ENCODE measurements around the gene NUCKS1. TPM values are rescaled to one million over a fixed set of nuclear protein-coding genes. Genes with fewer than 3 reads are reported as not detected.

NUCKS1 gene
- polyA plus RNA-seq, 10 donors: 191 to 265 (median 230) TPM

DNA sequence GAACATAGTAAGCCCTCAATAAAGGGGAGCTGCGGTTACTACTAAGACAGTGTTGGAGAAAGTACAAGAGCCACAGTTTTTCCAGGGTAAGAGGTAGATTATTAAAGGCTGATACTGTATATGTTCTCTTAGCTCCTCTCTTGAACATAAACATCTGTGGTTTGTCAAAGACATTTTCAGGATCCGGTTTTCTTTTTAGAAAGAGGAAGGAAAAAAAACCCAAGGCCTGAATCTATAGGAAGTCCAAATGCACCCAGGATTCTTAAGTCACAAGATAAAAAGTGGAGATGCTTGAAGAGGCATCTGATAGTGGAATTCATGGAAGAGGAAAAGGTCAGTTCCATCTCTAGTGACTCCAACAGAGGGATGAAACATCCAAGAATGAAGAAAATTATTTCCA, 45.1 kb downstream of the NUCKS1 start:
- DNase-seq: no peak

DNA sequence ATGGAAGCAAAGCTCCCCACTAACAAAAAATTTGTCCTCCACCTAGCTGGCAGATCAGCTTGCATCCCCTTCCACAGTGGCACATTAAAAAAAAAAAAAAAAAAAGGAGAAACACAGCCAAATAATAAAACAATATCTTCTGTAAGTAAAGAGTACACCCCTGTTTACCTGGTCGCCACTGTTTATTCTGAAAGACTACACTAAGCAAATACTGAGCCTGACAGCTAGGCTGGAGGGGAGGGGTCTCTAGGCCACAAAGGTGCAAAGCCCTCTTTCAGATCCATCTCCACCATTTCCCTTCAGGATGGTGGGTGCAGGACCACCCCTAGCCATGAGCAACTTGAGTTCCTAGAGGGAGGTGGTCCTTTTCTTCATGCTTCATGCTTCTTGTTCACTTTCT, 46.9 kb downstream of the NUCKS1 start:
- no peak for DNase-seq

GRCh38 chr1:205701891-205702290, 48.1 kb downstream of the NUCKS1 start:
- DNase-seq: no peak

DNA sequence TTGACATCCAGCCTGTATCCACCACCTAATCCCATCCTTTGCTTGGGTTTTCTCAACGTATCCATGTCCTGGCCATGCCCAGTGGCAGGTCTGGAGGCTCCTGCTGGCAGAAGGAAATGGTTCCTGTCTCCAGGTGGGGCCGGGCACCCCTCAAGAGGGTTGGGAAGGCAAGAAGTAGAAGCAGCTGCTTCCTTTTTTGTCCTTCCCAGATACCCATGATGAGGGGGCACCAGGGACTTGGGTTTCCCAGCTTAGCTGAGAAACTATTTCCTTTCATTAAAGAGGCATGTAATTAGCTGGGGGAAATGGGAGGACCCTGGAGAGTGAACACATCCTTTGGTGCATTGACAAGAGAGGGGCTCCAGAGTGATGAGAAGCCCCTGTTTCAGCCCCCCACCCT, 48.6 kb downstream of the NUCKS1 start:
- no peak for DNase-seq

DNA sequence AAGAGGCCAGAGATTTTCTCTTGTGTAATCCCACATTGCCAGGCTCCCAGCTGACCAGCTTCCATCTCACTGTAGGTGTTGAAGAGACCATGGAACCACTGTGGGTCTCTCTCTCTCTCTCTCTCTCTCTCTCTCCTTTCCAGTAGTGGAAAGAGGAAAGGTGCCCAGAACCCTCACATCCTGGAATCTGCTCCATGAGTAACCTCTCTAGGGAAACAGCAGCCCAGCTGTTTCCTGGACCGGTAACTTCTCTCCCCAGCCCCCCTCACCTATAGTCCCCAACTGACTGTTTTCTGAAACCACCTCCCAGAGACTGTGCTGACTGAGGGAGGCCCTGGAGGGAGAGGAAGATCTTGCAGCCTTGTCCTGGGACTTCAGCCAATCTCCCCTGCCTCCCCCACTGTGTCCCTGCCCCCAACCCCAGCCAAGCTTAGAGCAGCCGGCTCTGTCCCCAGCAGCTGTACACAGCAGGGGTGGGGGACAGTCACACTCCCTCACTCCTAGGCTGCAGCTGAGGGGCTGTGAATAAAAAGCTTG, 49.0 kb downstream of the NUCKS1 start:
- peak in 2 of 3 donors; percentile 44 to 72 for DNase-seq

GRCh38 chr1:205699416-205699815, 50.6 kb downstream of the NUCKS1 start:
- DNase-seq: no peak

GRCh38 chr1:205698921-205699320, 51.1 kb downstream of the NUCKS1 start:
- no peak for DNase-seq

GRCh38 chr1:205693421-205693991, 56.5 kb downstream of the NUCKS1 start:
- no peak for DNase-seq

- no peak for DNase-seq
Measured at GRCh38 chr1:205692423-205692822, 57.6 kb downstream of the NUCKS1 start.

DNA sequence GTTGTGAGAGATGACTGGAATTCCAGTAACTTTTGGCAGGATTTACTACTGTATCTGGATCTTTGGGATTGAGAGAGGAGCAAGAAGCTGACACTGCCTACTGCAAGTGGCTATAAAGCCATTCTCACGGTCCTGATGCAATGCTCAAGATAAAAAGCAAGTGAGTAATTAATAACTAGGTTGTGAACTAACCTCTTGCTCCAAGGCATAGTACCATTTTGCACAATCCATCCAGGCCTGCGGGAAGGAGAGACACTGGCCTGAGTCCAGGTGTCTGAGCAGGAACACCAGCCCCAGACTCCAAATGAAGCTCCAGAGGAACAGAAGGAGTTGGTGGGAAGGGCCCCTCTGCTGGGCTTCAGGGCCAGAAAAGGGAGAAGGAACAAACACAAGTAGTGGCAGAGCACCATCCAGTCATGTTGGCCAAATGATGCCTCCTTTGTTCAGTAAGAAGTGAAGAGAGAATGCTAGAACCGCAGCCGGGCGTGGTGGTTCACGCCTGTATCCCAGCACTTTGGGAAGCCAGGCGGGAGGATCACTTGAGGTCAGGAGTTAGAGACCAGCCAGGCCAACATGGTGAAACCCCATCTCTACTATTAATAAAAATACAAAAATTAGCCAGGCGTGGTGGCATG, 59.7 kb downstream of the NUCKS1 start:
- DNase-seq: no peak

DNA sequence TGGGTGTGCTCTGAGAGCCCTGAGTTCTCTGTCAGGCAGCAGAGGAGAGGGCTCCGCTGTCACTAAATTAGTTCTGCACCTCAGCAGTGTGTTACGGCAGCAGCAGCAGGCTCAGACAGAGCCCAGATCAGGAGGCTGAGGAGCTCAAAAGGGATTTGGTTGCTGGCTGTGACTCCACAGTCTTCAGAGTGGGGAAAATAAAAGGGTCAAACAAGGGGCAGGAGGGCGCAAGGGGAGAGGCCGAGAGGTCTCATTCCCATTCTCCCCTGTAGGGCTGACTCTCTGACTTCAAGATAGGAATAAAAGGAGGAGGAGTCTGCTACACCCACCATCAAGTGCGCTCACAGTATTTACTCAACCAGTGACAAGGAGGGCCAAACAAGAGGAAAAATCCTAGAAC, 60.5 kb downstream of the NUCKS1 start:
- no peak for DNase-seq

DNA sequence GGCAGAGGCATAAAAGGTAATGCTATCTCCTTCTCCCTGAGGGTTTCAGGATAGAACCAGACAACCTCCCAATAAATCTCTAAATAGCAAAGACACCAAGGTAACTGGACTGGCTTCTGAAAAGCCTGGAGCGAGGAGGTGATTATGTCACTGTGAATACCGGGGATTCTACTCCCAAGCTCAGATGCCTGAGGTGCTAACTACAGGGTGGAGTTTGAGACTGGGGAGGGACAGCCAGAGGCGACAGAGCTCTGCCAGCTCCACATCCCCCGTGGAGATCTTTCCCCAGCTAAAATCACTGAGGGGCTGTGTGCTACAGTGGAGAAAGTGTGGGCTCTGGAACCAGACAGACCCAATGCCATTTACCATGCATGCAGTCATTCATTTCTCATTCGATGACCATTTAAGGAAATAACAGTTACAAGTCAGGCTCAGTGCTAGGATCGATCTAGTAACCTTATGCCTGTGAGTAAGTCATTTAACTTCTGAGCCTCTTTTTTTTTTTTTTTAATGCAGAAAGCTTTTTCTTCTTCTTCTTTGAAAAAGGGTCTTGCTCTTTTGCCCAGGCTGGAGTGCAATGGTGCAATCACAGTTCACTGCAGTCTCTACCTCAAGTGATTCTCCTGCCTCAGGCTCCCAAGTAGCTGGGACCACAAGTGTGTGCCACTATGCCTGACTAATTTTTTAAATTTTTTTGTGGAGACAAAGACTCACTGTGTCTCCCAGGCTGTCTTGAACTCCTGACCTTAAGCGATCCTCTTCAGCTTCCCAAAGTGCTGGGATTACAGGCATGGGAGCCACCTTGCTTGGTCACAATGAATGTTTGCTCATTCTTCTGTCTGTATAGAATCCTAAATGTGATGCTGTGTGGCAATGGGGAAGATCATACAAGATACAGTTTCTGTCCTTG, 61.6 kb downstream of the NUCKS1 start:
- no peak for DNase-seq

DNA sequence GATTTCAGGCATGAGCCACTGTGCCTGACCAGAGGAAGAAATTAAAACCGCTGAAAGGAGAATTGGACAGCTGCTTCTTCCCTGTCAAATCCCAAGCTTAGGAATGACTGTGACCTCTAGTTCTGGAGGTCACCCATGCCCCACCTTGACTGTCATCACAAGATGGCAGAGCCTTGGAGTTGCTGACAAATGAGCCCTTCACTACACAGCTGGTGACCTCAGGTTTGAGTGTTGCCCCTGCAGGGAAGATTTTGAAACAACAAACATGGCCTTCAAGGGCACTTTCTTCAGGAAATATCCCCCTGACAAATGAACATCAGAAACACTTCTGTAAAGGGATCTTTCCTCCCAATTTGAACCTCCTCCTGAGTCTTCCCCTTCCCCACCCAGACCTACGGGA, 62.7 kb downstream of the NUCKS1 start:
- DNase-seq: no peak

GRCh38 chr1:205681364-205681763, 68.6 kb downstream of the NUCKS1 start:
- no peak for DNase-seq

DNA sequence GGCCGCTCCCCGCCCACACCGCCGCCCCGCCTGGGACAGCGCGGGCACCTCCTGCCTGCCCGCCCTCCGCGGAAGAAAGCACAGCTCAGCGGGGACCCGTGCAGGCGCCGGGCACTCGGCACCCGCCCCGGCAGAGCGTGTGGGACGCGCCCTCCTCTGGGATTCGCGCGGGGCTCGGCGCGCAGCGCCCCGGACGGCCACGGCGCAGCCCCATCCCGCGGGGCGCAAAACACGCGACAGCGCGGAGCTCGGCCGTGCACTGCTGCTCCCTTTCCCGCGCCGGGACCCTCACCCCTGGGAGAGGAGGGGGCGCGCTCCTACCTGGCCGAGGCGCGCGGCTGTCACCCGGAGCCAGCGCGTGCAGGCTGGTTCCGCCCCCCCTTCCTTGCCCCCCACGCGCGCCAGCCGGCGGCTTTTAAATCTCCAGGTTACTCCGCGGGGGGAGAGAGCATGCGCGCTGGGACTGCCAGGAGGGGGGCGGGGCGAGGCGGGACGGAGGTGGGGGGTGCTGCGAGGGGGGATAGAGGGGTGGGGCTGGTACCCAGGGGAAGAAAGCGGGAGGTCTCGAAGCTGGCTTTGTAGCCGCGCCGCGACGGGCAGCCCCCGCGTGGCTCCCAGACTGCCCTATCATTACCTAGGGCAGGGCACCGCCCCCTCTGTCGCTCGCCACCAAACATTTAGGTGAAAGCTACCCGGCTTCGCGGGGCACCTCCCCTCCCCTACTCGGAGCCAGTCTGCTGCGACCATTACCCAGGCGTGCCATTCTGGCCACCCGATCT, 69.7 kb downstream of the NUCKS1 start, which contains the start of gene SLC45A3:
TSS of gene SLC45A3 (minus strand) at position 437 of the 779 bp plus-strand sequence. CDS start 15,853 bp downstream, outside the sequence.
- peak in 1 of 3 donors; percentile 45 for DNase-seq

DNA sequence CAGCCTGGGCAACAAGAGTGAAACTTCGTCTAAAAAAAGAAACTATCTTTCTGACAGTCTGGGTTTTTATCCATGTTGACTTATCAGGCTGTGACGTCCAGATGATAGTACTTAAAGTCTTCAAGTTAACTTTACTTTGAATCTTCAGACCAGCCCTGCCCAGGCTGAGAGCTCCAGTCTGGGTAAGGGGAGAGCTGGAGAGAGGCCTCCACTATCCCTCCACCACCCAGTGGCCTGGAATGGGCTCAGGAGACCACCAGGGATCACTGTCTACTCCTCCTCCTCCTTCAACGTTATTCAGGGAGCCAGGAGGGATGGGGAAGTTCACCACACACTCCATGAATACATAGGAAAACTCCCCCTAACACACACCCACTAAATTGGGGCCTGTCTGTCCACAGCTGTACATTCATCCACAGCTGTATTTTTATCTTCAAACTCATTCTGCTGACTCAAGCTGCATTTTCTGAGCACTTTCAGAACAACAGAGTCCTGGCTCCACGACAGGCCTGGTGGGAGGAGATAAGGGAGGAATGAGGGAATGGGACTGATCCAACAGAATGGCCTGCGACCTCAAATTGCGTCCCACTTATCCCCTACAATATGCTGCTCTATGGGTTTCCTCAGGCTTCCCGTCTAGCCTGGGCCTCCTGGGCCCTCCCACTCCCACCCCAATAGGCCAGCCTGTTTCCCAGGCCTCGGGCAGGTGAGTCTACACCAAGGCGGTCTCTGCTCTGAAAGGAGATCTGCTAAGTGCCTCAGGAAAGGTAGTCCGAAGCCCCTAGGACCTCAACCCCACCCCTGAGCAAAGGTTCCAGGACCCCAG, 71.5 kb downstream of the NUCKS1 start:
- peak in 1 of 3 donors; percentile 56 for DNase-seq

- no peak for DNase-seq
Measured at GRCh38 chr1:205677167-205677566, 72.8 kb downstream of the NUCKS1 start.

DNA sequence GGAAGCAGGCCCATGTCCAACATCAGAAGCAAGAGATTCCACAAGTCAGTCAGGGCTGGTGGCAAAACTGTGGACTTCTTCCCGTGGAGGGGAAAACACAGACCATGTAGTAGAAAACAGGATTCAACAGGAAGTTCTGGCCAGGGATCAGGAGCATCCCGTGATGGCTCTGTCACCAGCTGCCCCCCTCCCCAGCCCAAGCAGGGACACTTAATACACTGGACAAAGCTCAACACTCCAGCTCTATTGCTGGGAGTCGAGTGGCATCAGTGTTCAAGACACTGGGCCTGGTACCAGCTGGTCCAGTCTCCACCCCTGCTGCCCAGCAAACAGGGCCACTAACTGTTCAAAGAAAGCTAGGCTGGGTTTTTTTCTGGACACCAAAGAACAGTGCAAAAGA, 73.4 kb downstream of the NUCKS1 start:
- DNase-seq: no peak

DNA sequence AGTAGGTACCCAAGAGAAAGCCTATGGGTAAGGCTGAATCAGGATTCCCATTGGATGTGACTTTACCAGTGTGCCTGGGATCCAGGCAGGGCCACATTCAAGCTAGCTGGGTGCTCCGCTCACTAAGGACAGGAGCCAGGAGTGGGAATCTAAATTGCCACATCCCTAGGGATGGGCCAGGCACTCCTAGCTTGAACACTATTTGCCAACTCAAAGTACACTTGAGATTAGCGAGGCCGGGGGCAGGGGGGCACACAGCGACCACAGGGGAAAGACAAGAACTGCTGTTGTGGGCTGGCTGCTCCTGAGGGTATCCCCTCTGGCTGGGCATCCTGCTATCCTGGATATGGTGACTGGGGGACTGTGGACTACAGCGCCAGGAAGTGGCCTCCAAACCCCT, 74.0 kb downstream of the NUCKS1 start:
- no peak for DNase-seq

- DNase-seq: no peak
Measured at GRCh38 chr1:205675247-205675646, 74.7 kb downstream of the NUCKS1 start.

DNA sequence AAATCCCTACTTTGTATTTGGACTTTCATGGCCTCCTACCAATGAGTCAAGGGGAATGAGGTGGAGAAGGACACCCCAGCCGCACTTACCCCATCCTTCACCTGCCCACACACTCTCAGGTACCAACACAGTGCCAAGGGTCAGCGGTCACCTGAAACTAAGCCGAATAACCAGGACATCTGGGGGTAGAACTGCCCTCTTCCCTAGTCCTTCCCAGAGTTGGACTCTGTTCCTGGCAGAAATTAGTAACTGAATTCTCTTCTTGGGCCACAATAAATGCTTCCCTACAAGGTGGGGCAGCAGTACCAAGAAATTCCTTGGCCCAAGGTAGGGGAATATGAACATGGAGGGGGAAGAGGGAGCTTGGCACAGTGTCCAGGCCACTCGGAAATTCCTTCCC, 77.0 kb downstream of the NUCKS1 start:
- DNase-seq: no peak
